Psoas muscle (tissue), 8 donors: ENCODE measurements around the gene OTUB2. TPM values are rescaled to one million over a fixed set of nuclear protein-coding genes. Genes with fewer than 3 reads are reported as not detected.
A peak's percentile ranks its signal among the peaks of the same experiment; 100 is the strongest.

Experiments used
- ATAC-seq, 4 donors: fragments of 200-7000 bp; cut with Tn5 transposase; one replicate each; pipeline ENCODE4 v1.9.1; 2020; ENCODE audit warnings: moderate library complexity in 3 of 4, mild to moderate bottlenecking in 2 of 4
- DNase-seq, 2 donors: peaks; one replicate each; pipeline ENCODE4 v3.0.0-alpha.2; 2020
- H3K27ac ChIP-seq: fragments of 200-600 bp; one replicate; pipeline ENCODE4 v1.8.0; 2022
- H3K27me3 ChIP-seq, 3 donors: fragments of 200-600 bp in 1 of 3; one replicate each; pipeline versions ENCODE4 v1.6.1 to v1.8.0; 2013 to 2022; ENCODE audit warnings: low read length in 2 of 3, mild to moderate bottlenecking in 2 of 3, moderate library complexity in 1 of 3; ENCODE audit not compliant: insufficient read depth in 3 of 3
- H3K36me3 ChIP-seq, 2 donors: fragments of 200-600 bp in 1 of 2; one replicate each; pipeline versions ENCODE4 v1.6.1 to v1.8.0; 2013 to 2022; ENCODE audit warnings: low read depth in 1 of 2, mild to moderate bottlenecking in 1 of 2, moderate library complexity in 1 of 2; ENCODE audit not compliant: insufficient read depth in 1 of 2
- H3K4me1 ChIP-seq: fragments of 200-600 bp; one replicate; pipeline ENCODE4 v1.8.0; 2022
- H3K4me3 ChIP-seq: fragments of 200-600 bp; one replicate; pipeline ENCODE4 v1.8.0; 2022; ENCODE audit warnings: mild to moderate bottlenecking
- H3K9me3 ChIP-seq: fragments of 200-600 bp; one replicate; pipeline ENCODE4 v1.8.0; 2022
- WGBS, 3 donors: extraction: QIAGEN DNeasy Blood & Tissue Kit; methylation state at CpG; one replicate each; pipeline versions ENCODE4 v1.1.6 to v1.1.7; 2013; 5-methylcytosine and 5-hydroxymethylcytosine counted together
- intact Hi-C, 2 donors: fragments of 100-400 bp; cut with DNase I; formaldehyde crosslinking; loops; one replicate each; pipeline versions ENCODE4 v1.11.0 to v1.14.2; 2022
- polyA plus RNA-seq, 3 donors: library from polyadenylated mRNA; stranded (reverse); fragments of 200-250 nt; gene quantifications; one replicate each; pipeline ENCODE4 v1.2.3, GENCODE V29; 2013
- total RNA-seq, 4 donors: library from RNA; stranded (reverse); fragmentation: NEBNext Ultra II Directional in 2 of 4; extraction: Animal tissue kit (Norgen Biotek cat#: 25700) in 2 of 4; gene quantifications; one replicate each; pipeline versions ENCODE4 v1.2.1 to v1.2.4, GENCODE V29; 2021 to 2023
- TF ChIP-seq, protein P1 (sequence below): fragments of 200-600 bp; IDR thresholded peaks from one replicate; pipeline ENCODE4 v1.8.0; 2022; ENCODE audit warnings: antibody characterized with exemption
- donor health status: healthy with polysubstance abuse.
- donor health status: DM: no; HTN: no; CAD: no; lungs with moderate emphysema.
- donor health status: Bipolar disorder and iron deficiency.
- donor health status: healthy.
- donor health status: DM: yes; HTN: yes; CAD: no.
- donor health status: DM: no; HTN: no; CAD: no.
- donor health status: DM: no; HTN: no; CAD: no.
- donor health status: DM: yes; HTN: yes; CAD: no.

Gene OTUB2
- total and polyA plus RNA-seq, 7 donors: 0.04 to 0.96 (median 0.09) TPM

DNA sequence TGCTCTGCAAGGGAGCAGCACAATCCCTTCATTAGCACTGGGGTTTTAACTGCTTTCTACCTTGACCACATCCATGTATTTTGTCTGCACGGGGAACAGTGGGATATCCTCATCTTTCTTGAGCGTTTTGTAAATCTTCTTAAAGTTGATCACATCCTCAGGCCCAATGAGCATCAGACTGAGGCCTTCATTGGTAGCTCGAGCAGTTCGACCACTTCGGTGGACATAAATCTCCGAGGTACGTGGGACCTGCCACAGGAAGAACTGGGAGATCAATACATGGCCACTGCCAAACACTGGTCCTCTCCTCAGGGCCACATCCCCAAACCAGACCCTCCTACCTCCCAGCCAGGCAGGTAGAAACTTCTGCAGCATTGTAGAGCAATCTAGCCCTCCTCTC is 28.8 kb downstream of the OTUB2 start:
- peaks cover 8 to 96% of the 10 kb centered on the region in 2 donors for H3K36me3 ChIP-seq
- ATAC-seq (no peak), DNase-seq (no peak)
- no peak overlapping the region for H3K4me3 ChIP-seq
- TF ChIP-seq, protein P1, sequence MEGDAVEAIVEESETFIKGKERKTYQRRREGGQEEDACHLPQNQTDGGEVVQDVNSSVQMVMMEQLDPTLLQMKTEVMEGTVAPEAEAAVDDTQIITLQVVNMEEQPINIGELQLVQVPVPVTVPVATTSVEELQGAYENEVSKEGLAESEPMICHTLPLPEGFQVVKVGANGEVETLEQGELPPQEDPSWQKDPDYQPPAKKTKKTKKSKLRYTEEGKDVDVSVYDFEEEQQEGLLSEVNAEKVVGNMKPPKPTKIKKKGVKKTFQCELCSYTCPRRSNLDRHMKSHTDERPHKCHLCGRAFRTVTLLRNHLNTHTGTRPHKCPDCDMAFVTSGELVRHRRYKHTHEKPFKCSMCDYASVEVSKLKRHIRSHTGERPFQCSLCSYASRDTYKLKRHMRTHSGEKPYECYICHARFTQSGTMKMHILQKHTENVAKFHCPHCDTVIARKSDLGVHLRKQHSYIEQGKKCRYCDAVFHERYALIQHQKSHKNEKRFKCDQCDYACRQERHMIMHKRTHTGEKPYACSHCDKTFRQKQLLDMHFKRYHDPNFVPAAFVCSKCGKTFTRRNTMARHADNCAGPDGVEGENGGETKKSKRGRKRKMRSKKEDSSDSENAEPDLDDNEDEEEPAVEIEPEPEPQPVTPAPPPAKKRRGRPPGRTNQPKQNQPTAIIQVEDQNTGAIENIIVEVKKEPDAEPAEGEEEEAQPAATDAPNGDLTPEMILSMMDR: no peak
- intact Hi-C loops: no loop called here
- peaks cover 41% of the 10 kb centered on the region for H3K4me1 ChIP-seq
- 90 to 94% (median 92%) methylated on average over 7 of the region's 7 CpGs for WGBS, 3 donors
- no peaks in the 10 kb centered on the region for H3K9me3 ChIP-seq
- no peaks in the 10 kb centered on the region for H3K27me3 ChIP-seq
- H3K27ac ChIP-seq: no peak overlapping the region

GRCh38 chr14:94056579-94057308 is 30.6 kb downstream of the OTUB2 start:
- Histone ChIP-seq H3K27ac (peak overlapping the region; percentile 10), H3K9me3 (no peaks in the 10 kb centered on the region), H3K36me3 (peaks cover 8 to 98% of the 10 kb centered on the region in 2 donors), H3K27me3 (no peaks in the 10 kb centered on the region), H3K4me3 (no peak overlapping the region), H3K4me1 (peaks cover 30% of the 10 kb centered on the region)
- TF ChIP-seq, protein P1: no peak
- ATAC-seq: no peak
- no peak for DNase-seq
- intact Hi-C loops: no loop called here
- WGBS, 3 donors: 80 to 92% (median 82%) methylated on average over 6 of the region's 6 CpGs

GRCh38 chr14:94058128-94058673 is 32.1 kb downstream of the OTUB2 start:
- WGBS, 3 donors: 64 to 97% (median 68%) methylated on average over 1 of the region's 1 CpG
- DNase-seq (no peak), ATAC-seq (peak in 3 of 4 donors; percentile 9 to 31 (median 26))
- intact Hi-C loops: no loop called here
- no peaks in the 10 kb centered on the region for H3K27me3 ChIP-seq
- TF ChIP-seq, protein P1: no peak
- H3K27ac ChIP-seq: no peak overlapping the region
- H3K36me3 ChIP-seq: peaks cover 8 to 92% of the 10 kb centered on the region in 2 donors
- peaks cover 21% of the 10 kb centered on the region for H3K4me1 ChIP-seq
- no peaks in the 10 kb centered on the region for H3K9me3 ChIP-seq
- no peak overlapping the region for H3K4me3 ChIP-seq

GRCh38 chr14:94058674-94059138 is 32.6 kb downstream of the OTUB2 start:
- Histone ChIP-seq H3K4me1 (peaks cover 20% of the 10 kb centered on the region), H3K27ac (no peak overlapping the region), H3K4me3 (no peak overlapping the region), H3K27me3 (no peaks in the 10 kb centered on the region), H3K36me3 (peaks cover 8 to 89% of the 10 kb centered on the region in 2 donors), H3K9me3 (no peaks in the 10 kb centered on the region)
- TF ChIP-seq, protein P1: no peak
- ATAC-seq (no peak), DNase-seq (no peak)
- 86 to 91% (median 89%) methylated on average over 5 of the region's 5 CpGs for WGBS, 3 donors
- intact Hi-C loops: no loop called here
